Measurements from ENCODE around the gene PRSS1.

PRSS1 gene

DNA sequence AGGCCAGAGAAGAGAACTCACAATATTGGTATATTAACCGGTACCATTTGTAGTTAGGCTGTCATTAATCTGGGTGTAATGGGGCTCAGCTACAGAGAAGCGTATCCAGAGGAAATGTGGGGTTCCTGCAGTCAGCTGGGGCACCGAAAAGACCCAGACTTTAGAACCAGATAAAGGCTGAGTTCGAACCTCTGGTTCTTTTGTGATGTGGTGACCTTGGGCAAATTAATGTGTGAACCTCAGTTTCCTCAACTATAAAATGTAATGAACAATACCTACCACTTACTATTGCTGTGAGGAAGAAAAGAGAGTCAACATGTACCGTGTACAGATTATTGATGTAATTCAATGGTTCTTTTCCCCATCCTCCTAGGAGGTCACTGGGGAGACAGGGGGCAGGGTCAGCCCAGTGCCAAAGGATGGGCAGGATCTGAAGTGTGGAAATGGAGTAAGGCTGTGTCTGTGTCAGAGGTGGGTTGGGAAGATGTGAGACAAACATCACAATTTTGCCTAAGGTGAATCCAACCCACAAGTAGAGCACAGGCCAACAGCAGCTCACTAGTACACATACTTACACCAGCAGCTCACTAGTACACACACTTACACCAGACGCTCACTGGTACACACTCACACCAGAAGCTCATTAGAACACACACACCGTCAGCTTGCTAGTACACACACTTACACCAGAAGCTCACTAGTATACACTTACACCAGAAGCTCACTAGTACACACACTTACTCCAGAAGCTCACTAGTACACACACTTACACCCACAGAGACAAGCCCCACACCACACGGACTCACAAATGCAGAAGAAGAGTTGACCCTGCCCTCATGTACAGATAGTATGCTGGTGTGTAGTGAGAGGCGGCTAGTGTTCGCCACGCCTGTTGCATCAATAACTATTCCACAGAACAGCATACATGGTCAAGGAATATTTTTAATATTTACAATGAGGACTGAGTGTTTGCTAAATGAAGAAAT is 49.5 kb downstream of the PRSS1 start:
- H3K4me2 ChIP-seq, result no peak overlapping the region
- H3K36me3 ChIP-seq (ENCODE audit: insufficient read depth), result no peaks in the 10 kb centered on the region; the same call in 1 of the 2 replicates
- H3K27me3 ChIP-seq (ENCODE audit: insufficient read depth, low read depth), result no peaks in the 10 kb centered on the region
- no peak overlapping the region for H3K9ac ChIP-seq
- no peak overlapping the region for H2AFZ ChIP-seq (ENCODE audit: low read depth)
- no peak overlapping the region for H3K27ac ChIP-seq
- H3K4me1 ChIP-seq (ENCODE audit: low read depth, poor library complexity, severe bottlenecking), result no peaks in the 10 kb centered on the region
- TF ChIP-seq CTCF (conservative IDR thresholded peaks at IDR 0.05; ENCODE audit: low read depth, low read length), result no peak
- H3K79me2 ChIP-seq (ENCODE audit: insufficient read depth, low read depth), result no peaks in the 10 kb centered on the region
- H4K20me1 ChIP-seq (ENCODE audit: insufficient read depth), result no peaks in the 10 kb centered on the region
- no peak overlapping the region for H3K4me3 ChIP-seq (IDR thresholded peaks at IDR 0.05; ENCODE audit: insufficient read depth, low read depth, low read length)

GRCh38 chr7:142799437-142799835 is 50.2 kb downstream of the PRSS1 start:
- Histone ChIP-seq H3K36me3 (ENCODE audit: insufficient read depth) (no peaks in the 10 kb centered on the region; the same call in 1 of the 2 replicates), H3K4me2 (no peak overlapping the region), H3K27me3 (ENCODE audit: insufficient read depth, low read depth) (no peaks in the 10 kb centered on the region), H4K20me1 (ENCODE audit: insufficient read depth) (no peaks in the 10 kb centered on the region), H2AFZ (ENCODE audit: low read depth) (no peak overlapping the region), H3K27ac (no peak overlapping the region), H3K9ac (no peak overlapping the region), H3K4me1 (ENCODE audit: low read depth, poor library complexity, severe bottlenecking) (peaks cover 4% of the 10 kb centered on the region), H3K4me3 (IDR thresholded peaks at IDR 0.05; ENCODE audit: insufficient read depth, low read depth, low read length) (no peak overlapping the region), H3K79me2 (ENCODE audit: insufficient read depth, low read depth) (no peaks in the 10 kb centered on the region)
- no peak for TF ChIP-seq CTCF (conservative IDR thresholded peaks at IDR 0.05; ENCODE audit: low read depth, low read length)

DNA sequence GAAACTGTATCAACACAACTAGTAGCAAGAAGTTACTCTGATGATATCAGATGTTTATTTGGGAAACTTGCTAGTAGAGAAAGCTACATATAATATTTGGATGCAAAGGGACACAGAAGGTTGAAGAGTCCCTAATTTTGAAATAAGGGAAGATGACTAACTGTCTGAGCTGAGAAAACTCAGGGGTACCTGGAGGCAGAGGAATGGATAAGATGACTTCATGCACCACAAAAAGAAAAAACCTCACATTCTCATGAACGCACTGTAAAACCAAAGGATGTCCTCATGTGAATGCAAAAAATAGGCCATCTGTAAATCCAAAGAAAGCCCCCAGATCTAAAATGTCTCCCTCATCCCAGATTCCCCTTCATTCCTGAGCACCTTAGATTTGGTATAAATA is 50.8 kb downstream of the PRSS1 start:
- Histone ChIP-seq H3K27me3 (ENCODE audit: insufficient read depth, low read depth) (no peaks in the 10 kb centered on the region), H3K36me3 (ENCODE audit: insufficient read depth) (no peaks in the 10 kb centered on the region; the same call in 1 of the 2 replicates), H3K27ac (no peak overlapping the region), H3K4me1 (ENCODE audit: low read depth, poor library complexity, severe bottlenecking) (peaks cover 10% of the 10 kb centered on the region), H3K9ac (no peak overlapping the region), H3K4me2 (no peak overlapping the region), H3K79me2 (ENCODE audit: insufficient read depth, low read depth) (no peaks in the 10 kb centered on the region), H4K20me1 (ENCODE audit: insufficient read depth) (no peaks in the 10 kb centered on the region), H3K4me3 (IDR thresholded peaks at IDR 0.05; ENCODE audit: insufficient read depth, low read depth, low read length) (no peak overlapping the region), H2AFZ (ENCODE audit: low read depth) (no peak overlapping the region)
- TF ChIP-seq CTCF (conservative IDR thresholded peaks at IDR 0.05; ENCODE audit: low read depth, low read length), result no peak

GRCh38 chr7:142800699-142801260 is 51.5 kb downstream of the PRSS1 start:
- H3K9ac ChIP-seq, result no peak overlapping the region
- no peak for TF ChIP-seq CTCF (conservative IDR thresholded peaks at IDR 0.05; ENCODE audit: low read depth, low read length)
- no peaks in the 10 kb centered on the region for H3K79me2 ChIP-seq (ENCODE audit: insufficient read depth, low read depth)
- H3K36me3 ChIP-seq (ENCODE audit: insufficient read depth), result no peaks in the 10 kb centered on the region; the same call in 1 of the 2 replicates
- peaks cover 17% of the 10 kb centered on the region for H3K4me1 ChIP-seq (ENCODE audit: low read depth, poor library complexity, severe bottlenecking)
- no peak overlapping the region for H2AFZ ChIP-seq (ENCODE audit: low read depth)
- no peak overlapping the region for H3K4me3 ChIP-seq (IDR thresholded peaks at IDR 0.05; ENCODE audit: insufficient read depth, low read depth, low read length)
- H3K27me3 ChIP-seq (ENCODE audit: insufficient read depth, low read depth), result no peaks in the 10 kb centered on the region
- H4K20me1 ChIP-seq (ENCODE audit: insufficient read depth), result no peaks in the 10 kb centered on the region
- H3K4me2 ChIP-seq, result no peak overlapping the region
- H3K27ac ChIP-seq, result no peak overlapping the region

All from KMS-11 (cell line).